GM18517 (cell line): Measurements from ENCODE around the gene TMEM184B.
A peak's percentile ranks its signal among the peaks of the same experiment; 100 is the strongest.
"Not testable (repeated sequence)": the region's sequence is repeated elsewhere in the genome, so short reads cannot be mapped to it uniquely, and the experiment has no call there.

Experiments used
- ATAC-seq: cut with Tn5 transposase; IDR thresholded peaks from one replicate; pipeline ENCODE4 v1.9.1; 2021; ENCODE audit warnings: mild to moderate bottlenecking, moderate library complexity; ENCODE audit not compliant: unreplicated experiment

Gene TMEM184B

GRCh38 chr22:38187413-38188212, 85.2 kb downstream of the TMEM184B start:
- ATAC-seq = no peak

- no peak for ATAC-seq
Observed at GRCh38 chr22:38186429-38186828, 86.4 kb downstream of the TMEM184B start.

GRCh38 chr22:38184788-38185187, 88.0 kb downstream of the TMEM184B start:
- no peak for ATAC-seq

GRCh38 chr22:38181453-38182200, 91.2 kb downstream of the TMEM184B start, which contains the start of gene PLA2G6:
TSS of gene PLA2G6 (minus strand) at chr22:38181830. CDS start at chr22:38169426, 12,404 bp downstream.
- peak; percentile 87 for ATAC-seq

- no peak for ATAC-seq
Observed at GRCh38 chr22:38180841-38181452, 91.9 kb downstream of the TMEM184B start.

GRCh38 chr22:38178605-38178937, 94.2 kb downstream of the TMEM184B start:
- not testable (repeated sequence) for ATAC-seq

- ATAC-seq = no peak
Observed at GRCh38 chr22:38177926-38178604, 94.7 kb downstream of the TMEM184B start.

- not testable (repeated sequence) for ATAC-seq
Observed at GRCh38 chr22:38177571-38177925, 95.3 kb downstream of the TMEM184B start.

- ATAC-seq = no peak
Observed at GRCh38 chr22:38177044-38177443, 95.8 kb downstream of the TMEM184B start.

- ATAC-seq = no peak
Observed at GRCh38 chr22:38176170-38176741, 96.6 kb downstream of the TMEM184B start.

- ATAC-seq = no peak
Observed at GRCh38 chr22:38175206-38176118, 97.3 kb downstream of the TMEM184B start.

GRCh38 chr22:38174626-38175025, 98.2 kb downstream of the TMEM184B start:
- no peak for ATAC-seq

- no peak for ATAC-seq
Observed at GRCh38 chr22:38173641-38173906, 99.2 kb downstream of the TMEM184B start.

GRCh38 chr22:38172832-38173640, 99.8 kb downstream of the TMEM184B start:
- ATAC-seq = no peak

- ATAC-seq = no peak
Observed at GRCh38 chr22:38171927-38172831, 100.6 kb downstream of the TMEM184B start.

GRCh38 chr22:38170469-38170868, 102.3 kb downstream of the TMEM184B start:
- ATAC-seq = no peak
